Measurements from ENCODE around the gene TIPARP.

DNA sequence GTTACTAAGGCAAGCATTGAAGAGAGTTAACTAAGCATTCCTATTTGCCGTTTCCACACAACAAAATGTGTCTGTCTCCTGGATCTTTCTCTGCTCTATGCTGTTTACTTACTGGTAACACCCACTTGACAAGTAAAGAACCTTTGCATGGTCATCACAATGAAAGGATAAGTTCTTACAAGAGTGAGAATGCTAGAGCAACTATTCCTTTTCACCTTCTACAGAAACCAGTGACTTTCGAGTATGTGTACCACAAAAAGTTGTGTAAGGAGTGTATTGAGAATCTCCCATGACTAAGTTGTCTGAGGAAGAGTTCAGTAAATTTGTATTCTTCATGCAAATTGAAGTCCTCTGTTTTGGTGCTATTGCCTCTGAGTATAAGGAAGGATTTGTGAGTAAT lies 10.8 kb downstream of the TIPARP start:
- no peak for TF ChIP-seq EZH2 (IDR thresholded peaks at IDR 0.05; ENCODE audit: borderline replicate concordance, low read depth, low read length, poor library complexity, severe bottlenecking)
- TF ChIP-seq, protein P1, sequence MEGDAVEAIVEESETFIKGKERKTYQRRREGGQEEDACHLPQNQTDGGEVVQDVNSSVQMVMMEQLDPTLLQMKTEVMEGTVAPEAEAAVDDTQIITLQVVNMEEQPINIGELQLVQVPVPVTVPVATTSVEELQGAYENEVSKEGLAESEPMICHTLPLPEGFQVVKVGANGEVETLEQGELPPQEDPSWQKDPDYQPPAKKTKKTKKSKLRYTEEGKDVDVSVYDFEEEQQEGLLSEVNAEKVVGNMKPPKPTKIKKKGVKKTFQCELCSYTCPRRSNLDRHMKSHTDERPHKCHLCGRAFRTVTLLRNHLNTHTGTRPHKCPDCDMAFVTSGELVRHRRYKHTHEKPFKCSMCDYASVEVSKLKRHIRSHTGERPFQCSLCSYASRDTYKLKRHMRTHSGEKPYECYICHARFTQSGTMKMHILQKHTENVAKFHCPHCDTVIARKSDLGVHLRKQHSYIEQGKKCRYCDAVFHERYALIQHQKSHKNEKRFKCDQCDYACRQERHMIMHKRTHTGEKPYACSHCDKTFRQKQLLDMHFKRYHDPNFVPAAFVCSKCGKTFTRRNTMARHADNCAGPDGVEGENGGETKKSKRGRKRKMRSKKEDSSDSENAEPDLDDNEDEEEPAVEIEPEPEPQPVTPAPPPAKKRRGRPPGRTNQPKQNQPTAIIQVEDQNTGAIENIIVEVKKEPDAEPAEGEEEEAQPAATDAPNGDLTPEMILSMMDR (conservative IDR thresholded peaks at IDR 0.05; ENCODE audit: low read depth, low read length): no peak

Data from A673 (cell line).